HG03108 (cell line): Measurements from ENCODE around the gene TCF7L2.

ENCODE experiments used
- ATAC-seq: cut with Tn5 transposase; IDR thresholded peaks from one replicate; pipeline ENCODE4 v1.9.1; 2021; ENCODE audit warnings: moderate library complexity; ENCODE audit not compliant: unreplicated experiment

TCF7L2 gene

GRCh38 chr10:113214331-113214730, 264.3 kb downstream of the TCF7L2 start:
- ATAC-seq: no peak

GRCh38 chr10:113216102-113216501, 266.1 kb downstream of the TCF7L2 start:
- ATAC-seq: no peak
